Measurements from ENCODE around the gene COG5.
"Not testable (repeated sequence)": the region's sequence is repeated elsewhere in the genome, so short reads cannot be mapped to it uniquely, and the experiment has no call there.

The COG5 gene

DNA sequence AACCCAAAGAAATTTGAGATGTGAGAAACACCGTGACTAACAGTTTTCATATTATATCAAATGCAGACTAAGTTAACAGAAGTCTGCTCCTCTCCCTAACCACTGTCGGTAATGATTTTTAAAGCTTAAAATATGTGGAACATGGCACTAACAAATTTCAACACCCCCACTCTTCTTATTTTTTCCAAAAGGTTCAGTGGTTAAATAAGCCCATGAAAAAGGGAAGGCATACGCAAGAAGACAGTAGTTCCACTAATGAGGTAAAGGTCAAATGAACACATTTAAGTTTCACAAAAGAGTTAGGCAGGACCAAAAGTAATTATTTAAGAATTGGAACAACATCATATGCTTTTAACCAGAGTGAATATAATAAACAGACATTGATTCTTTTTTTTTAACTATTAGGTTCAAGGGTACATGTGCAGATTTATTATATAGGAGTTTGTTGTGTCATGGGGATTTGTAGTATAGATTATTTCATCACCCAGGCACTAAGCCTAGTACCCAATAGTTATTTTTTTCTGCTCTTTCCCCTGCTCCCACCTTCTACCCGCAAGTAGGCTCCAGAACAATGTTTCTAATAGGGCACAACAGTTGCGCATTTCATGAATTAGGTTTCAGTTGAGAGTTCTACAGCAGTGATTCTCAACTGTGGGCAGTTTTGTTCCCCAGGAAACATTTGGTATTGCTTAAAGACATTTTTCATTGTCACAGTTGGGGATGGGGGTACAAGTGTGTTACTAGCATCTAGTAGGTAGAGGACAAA, 315.0 kb downstream of the COG5 start:
- no peaks in the 10 kb centered on the region for H3K9me3 ChIP-seq
- TF ChIP-seq, protein P1, sequence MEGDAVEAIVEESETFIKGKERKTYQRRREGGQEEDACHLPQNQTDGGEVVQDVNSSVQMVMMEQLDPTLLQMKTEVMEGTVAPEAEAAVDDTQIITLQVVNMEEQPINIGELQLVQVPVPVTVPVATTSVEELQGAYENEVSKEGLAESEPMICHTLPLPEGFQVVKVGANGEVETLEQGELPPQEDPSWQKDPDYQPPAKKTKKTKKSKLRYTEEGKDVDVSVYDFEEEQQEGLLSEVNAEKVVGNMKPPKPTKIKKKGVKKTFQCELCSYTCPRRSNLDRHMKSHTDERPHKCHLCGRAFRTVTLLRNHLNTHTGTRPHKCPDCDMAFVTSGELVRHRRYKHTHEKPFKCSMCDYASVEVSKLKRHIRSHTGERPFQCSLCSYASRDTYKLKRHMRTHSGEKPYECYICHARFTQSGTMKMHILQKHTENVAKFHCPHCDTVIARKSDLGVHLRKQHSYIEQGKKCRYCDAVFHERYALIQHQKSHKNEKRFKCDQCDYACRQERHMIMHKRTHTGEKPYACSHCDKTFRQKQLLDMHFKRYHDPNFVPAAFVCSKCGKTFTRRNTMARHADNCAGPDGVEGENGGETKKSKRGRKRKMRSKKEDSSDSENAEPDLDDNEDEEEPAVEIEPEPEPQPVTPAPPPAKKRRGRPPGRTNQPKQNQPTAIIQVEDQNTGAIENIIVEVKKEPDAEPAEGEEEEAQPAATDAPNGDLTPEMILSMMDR (IDR thresholded peaks at IDR 0.05): no peak
- no peak overlapping the region for H3K27ac ChIP-seq
- no peaks in the 10 kb centered on the region for H3K27me3 ChIP-seq
- no peak overlapping the region for H3K4me3 ChIP-seq (ENCODE audit: low read depth in 1 of 2, low read length in 1 of 2)
- no peaks in the 10 kb centered on the region for H3K36me3 ChIP-seq
- H3K4me1 ChIP-seq (ENCODE audit: control insufficient read depth in 1 of 2, insufficient read depth in 1 of 2, low read depth in 1 of 2, low read length in 1 of 2): no peaks in the 10 kb centered on the region

DNA sequence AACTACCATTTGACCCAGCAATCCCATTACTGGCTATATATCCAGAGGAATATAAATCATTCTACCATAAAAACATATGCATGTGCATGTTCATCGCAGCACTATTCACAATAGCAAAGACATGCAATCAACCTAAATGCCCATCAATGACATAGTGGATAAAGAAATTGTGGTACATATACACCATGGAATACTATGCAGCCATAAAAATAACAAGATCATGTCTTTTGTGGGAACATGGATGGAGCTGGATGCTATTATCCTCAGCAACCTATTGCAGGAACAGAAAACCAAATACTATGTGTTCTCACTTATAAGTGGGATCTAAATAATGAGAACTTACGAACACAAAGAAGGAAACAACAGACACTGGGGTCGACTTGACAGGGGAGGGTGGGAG, 316.9 kb downstream of the COG5 start:
- H3K4me3 ChIP-seq (ENCODE audit: low read depth in 1 of 2, low read length in 1 of 2); H3K9me3 ChIP-seq; H3K27me3 ChIP-seq; H3K4me1 ChIP-seq (ENCODE audit: control insufficient read depth in 1 of 2, insufficient read depth in 1 of 2, low read depth in 1 of 2, low read length in 1 of 2); H3K36me3 ChIP-seq; H3K27ac ChIP-seq: not testable (repeated sequence)

DNA sequence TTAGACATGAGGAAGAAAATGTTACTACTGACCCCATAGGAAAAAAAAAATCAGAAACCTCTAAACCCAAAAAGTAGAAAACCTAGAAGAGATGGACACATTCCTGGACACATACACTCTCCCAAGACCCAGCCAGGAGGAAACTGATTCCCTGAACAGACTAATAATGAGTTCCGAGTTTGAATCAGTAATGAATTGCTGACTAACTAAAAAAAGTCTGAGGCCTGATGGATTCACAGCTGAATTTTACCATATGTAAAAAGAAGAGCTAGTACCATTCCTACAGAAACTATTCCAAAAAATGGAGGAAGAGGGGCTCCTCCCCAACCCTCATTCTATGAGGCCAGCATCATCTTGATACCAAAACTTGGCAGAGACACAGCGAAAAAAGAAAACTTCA, 319.1 kb downstream of the COG5 start:
- H3K36me3 ChIP-seq: no peaks in the 10 kb centered on the region
- no peaks in the 10 kb centered on the region for H3K4me1 ChIP-seq (ENCODE audit: control insufficient read depth in 1 of 2, insufficient read depth in 1 of 2, low read depth in 1 of 2, low read length in 1 of 2)
- no peak overlapping the region for H3K4me3 ChIP-seq (ENCODE audit: low read depth in 1 of 2, low read length in 1 of 2)
- H3K27me3 ChIP-seq: no peaks in the 10 kb centered on the region
- H3K9me3 ChIP-seq: no peaks in the 10 kb centered on the region
- TF ChIP-seq, protein P1 (IDR thresholded peaks at IDR 0.05): no peak
- no peak overlapping the region for H3K27ac ChIP-seq

DNA sequence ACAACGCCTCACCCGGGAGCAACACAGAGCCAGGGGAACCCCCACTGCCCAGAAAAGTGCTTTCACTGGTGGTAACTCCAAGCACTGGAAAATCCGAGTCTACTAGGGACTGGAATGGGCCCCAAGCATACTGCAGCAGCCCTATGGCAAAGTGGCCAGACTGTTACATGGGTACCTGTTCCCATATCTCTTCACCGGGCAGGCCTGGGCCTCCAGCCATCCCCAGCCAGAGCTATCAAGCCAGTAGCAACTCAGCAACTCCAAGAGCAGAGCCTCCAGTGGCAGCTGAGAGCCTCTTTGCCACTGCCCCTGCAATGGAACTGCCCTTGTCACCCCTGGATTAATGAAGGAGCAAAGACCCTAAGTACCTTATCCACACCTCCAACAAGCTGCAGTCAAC, 321.5 kb downstream of the COG5 start:
- TF ChIP-seq, protein P1 (IDR thresholded peaks at IDR 0.05): no peak
- H3K4me1 ChIP-seq (ENCODE audit: control insufficient read depth in 1 of 2, insufficient read depth in 1 of 2, low read depth in 1 of 2, low read length in 1 of 2): no peaks in the 10 kb centered on the region
- H3K36me3 ChIP-seq: no peaks in the 10 kb centered on the region
- no peak overlapping the region for H3K4me3 ChIP-seq (ENCODE audit: low read depth in 1 of 2, low read length in 1 of 2)
- no peaks in the 10 kb centered on the region for H3K9me3 ChIP-seq
- H3K27ac ChIP-seq: no peak overlapping the region
- no peaks in the 10 kb centered on the region for H3K27me3 ChIP-seq

DNA sequence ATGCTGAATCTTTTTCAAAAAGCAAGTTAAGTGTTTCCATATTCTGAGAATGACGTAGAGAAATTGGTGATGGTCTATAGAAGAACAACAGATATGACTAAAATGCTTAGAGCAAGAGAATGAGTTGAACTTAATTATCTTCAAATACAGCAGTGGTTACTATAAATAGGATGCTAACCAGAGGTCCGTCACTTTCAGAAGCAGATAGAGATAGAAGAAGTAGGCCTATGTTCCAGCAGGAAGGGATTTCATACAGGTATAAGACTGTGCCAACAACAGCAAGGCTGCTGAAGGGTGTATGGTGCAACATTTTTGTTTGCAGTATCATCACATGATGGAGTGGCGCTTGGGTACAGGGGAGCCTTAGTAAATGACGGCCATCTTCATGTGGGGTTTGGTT, 326.3 kb downstream of the COG5 start:
- no peaks in the 10 kb centered on the region for H3K27me3 ChIP-seq
- H3K36me3 ChIP-seq: peaks cover 3% of the 10 kb centered on the region
- H3K4me3 ChIP-seq (ENCODE audit: low read depth in 1 of 2, low read length in 1 of 2): no peak overlapping the region
- H3K4me1 ChIP-seq (ENCODE audit: control insufficient read depth in 1 of 2, insufficient read depth in 1 of 2, low read depth in 1 of 2, low read length in 1 of 2): no peaks in the 10 kb centered on the region
- TF ChIP-seq, protein P1 (IDR thresholded peaks at IDR 0.05): no peak
- H3K27ac ChIP-seq: no peak overlapping the region
- H3K9me3 ChIP-seq: no peaks in the 10 kb centered on the region

DNA sequence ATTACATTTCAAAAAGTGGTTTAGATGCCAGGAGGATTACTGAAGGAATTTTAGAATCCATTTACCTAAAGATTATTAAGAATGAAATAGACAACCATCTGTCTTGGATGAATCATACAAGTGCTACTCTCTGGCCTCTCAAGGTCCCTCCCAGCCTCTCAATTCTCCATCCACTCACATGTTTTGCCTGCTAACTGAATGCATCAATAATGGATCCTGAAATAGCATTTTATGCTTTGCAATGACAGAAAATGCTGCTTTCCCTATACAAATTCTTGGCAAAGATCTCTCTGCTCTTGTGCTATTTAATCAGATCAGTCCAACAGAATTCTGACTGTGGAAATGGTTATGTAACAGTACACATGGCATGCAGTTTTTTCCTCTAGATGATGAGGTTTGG, 326.9 kb downstream of the COG5 start:
- TF ChIP-seq, protein P1 (IDR thresholded peaks at IDR 0.05): no peak
- H3K27ac ChIP-seq: no peak overlapping the region

More for the DNA sequence above, 326.9 kb downstream of the COG5 start:
- Histone ChIP-seq H3K4me1 (ENCODE audit: control insufficient read depth in 1 of 2, insufficient read depth in 1 of 2, low read depth in 1 of 2, low read length in 1 of 2) (no peaks in the 10 kb centered on the region), H3K9me3 (no peaks in the 10 kb centered on the region), H3K27me3 (no peaks in the 10 kb centered on the region), H3K36me3 (peaks cover 3% of the 10 kb centered on the region), H3K4me3 (ENCODE audit: low read depth in 1 of 2, low read length in 1 of 2) (no peak overlapping the region)

Measured in neutrophil (primary cell).